GM11168 (cell line): Measurements from ENCODE around the gene HOXB5.

Experiments
- in situ Hi-C: fragments of 300-500 bp; cut with MboI; formaldehyde crosslinking; loops from one replicate; pipeline ENCODE4 v1.12.0; 2022; ENCODE audit warnings: low sequenced_read_pairs; ENCODE audit not compliant: unreplicated experiment

HOXB5 gene

DNA sequence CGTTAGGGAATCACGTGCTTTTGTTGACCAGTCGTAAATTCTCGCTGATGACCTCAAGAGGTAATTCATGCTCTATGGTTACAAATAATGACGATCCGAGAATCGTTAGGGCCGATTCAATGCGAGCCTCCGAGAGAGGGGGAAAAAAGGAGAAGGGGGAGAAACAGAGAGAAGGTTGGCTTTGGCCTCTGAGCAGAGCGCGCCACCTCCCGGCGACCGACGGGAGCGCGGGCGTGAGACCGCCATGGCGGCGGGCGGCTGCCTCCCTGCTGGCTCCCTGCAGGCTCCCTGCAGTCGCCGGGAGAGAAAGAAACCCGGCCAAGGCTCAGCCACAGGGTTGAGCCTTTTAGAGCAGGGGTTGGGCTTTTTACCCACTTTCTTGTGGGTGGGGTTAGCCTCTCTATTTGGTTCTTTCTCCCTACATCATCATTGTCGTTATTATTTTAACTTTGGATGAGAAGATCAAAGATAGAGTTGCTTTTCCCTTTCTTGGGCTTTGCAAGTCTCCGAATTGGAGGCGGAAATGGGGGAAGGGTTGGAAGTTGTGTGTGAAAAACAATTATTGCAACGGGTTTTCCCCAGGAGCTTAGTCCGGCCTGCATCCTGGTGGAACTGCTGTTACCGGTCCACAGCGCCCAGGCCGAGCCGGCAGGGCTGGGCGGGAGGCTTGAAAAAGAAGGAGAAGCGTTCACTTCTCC, 410 bp upstream of the HOXB5 start:
- in situ Hi-C loops: no loop called here

DNA sequence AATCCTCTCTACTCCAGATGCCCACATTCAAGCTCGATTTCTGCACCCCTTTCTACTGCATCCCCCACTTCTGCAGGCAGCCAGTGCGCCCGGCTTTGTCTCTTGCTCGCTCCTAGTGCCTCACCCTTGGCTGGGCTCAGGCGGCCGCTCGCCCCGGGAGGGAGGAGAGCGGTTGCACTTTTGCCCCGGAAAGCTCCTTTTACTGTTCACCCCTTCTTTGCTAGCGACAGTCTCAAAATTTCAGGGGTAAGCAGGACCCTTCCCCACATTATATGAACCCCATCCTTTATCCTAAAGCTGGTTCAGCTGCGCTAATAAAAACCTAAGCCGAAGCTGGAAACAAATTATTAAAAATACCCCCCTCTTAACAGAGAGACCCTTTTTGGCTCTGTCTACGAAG, 1.0 kb downstream of the HOXB5 start:
- in situ Hi-C loops: no loop called here

DNA sequence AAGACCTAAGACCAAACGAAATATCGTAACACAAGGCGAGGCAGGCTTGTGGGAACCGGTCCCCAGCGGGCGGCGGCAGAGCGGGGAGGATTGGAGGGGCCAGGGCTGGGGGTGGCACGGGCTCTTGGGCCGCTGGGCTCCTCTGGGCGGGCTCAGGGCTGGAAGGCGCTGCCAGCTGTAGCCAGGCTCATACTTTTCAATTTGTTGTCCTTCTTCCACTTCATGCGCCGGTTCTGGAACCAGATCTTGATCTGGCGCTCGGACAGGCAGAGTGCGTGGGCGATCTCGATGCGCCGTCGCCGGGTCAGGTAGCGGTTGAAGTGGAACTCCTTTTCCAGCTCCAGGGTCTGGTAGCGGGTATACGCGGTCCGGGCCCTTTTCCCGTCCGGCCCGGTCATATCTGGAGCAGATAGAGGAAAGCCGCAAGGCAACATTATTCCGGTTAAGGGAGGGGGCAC, 1.5 kb downstream of the HOXB5 start:
- in situ Hi-C loops: no loop called here

DNA sequence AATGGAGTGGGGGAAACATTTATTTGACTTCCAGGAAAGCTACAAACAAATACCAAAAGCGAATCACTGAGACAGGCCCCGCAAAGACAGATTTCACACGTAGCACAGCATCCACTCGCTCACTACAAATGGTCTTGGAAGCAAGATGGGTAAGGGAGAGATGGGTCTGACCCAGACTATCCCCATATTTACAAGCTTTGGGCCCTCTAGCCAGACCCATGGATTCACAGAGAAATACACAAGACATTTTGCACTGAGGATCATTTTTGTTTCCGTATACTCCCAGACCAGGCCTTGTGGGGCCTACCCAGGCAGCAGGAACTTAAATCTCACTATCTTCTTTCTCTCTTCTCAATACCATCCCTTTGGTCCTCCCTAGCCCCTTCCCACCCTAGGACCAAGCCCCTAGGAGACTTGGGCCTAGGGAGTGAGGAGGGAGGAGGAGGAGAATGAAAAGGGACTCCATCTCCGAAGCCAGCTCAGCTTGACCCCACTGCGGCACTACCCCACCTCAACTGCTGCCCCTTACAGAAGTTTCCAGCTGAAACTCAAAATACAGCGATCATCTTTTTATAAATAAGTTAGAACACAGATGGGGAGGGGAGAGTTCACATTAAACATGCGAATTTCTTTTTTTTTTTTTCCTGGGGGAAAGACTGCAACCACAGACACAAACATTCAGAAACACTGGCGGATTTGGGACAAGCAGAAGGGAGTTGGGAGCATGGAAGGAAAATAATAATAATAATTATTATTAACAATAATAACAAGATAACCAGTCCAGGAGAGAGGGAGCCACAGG, 2.1 kb downstream of the HOXB5 start:
- in situ Hi-C loops: no loop called here

DNA sequence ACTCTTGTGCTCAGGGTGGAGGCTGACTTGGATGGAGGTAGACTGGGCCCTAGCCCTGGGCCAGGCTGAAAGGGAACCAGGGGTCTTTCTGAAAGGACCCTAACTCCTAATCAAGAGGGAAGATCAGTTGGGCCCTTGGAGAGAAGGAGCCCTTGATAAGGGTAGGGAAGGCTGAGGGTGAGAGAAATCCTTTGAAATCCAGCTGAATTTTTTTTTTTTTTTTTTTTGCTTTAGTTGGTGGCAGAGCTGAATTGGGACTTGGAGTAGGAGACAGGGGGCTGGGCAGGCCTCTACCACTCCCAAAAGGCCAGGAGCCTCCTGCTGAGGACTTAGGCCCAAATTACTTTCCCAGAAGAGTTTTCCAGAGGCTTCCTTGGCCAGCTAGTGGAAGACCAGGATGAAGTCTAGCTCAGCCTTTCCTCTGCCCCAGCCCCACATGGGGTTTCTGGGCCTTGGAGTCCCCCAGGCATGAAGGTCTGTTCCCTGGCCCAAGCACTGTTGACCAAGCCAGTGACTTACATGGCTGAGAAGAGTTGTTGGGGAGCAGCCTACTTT, 2.9 kb downstream of the HOXB5 start:
- in situ Hi-C loops: no loop called here

DNA sequence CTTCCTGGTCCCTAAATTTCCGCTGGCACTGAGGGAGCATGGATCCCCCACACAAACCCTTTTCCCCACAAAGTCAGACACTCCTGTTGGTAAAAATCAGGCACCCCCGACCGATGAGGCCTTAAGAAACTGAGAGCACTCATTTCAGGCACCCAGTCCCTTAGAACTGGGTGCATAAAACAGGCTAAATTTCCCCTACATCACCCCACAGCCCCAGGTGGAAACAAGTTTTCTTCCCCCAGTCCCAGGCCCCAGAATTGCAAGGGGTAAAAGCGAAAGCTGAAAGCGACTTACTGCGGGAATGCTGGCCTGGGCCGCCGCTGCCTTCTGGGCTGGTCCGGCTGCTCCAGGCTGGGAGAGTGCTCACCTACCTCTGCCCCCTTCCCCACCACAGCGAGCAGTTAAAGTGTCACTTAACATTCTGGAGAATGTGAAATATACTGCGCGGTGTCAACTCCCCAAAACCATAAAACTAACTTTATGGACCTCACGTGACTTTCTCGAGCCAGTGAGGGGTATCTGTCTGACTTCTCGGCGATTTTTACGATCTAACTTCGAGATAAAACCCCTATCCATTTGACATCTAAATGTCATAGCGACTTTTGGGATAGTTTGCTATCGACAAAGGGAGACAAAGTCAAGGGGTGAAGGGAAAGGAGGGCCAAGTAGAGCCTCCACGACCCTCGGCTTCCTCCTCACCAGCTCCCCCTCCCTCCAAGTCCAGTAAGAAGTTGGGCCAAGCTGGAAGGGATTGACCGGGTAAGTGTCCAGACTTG, 3.6 kb downstream of the HOXB5 start, which contains the start of gene HOXB3:
Gene HOXB3, minus strand, starts transcription at position 411 of the 776 bp plus-strand sequence. CDS start 37,767 bp downstream, outside the sequence.
- in situ Hi-C loops: no loop called here

DNA sequence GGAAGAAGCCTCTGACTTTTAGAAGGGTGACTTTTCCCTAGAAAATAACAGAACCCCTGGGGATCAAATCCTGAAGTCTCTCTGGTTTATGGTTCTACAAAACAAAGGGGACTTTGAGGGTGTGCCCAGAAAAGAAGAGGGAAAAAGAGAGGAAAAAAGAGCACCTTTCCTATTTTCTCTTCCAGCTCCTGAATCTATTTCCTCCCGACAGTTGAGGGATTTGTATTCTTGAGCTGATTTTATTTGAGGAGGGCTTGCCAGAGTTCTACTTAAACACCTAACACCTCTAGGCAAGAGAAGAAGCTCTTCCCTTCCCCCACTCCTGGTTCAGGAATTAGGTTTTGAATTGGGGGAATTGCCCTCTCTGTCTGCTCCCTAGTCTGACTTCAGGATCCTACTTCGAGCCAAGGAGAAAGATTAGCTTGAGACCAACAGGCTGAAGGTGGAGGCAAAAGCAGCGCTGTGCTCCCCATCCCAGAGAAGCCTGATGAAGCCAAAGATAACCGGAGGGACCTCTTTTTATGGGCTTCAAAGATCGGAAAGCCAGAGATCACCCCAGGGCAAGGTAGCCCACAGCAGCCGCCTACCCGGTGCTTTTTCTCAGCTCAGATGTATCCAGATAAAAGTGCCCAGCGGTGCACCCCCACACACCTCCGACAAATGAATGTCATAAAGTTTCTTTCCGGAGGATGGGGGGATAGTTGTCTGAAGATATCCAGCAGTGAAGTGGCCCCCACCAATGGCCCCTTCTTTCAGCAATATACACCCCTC, 4.3 kb downstream of the HOXB5 start:
- in situ Hi-C loops: no loop called here

DNA sequence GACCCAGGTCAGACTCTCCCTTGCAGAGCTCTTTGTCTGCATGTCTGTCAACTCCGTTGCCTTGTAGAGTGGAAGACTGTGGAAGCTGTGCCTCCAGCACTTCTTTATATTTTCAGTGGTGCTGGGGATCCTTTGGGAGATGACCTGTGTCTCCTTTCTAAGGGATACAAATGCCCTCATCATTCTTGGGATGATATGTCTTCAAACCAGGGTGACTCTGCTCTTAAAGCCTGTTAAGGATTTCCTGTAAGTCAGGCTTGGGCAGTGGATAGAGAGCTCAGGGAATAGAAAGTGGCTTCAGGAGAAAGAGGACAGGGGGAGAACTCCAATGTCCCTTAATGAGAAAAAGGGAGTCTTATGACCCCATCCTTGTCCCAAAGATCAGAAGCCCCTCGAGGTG, 5.1 kb downstream of the HOXB5 start:
- in situ Hi-C loops: no loop called here

DNA sequence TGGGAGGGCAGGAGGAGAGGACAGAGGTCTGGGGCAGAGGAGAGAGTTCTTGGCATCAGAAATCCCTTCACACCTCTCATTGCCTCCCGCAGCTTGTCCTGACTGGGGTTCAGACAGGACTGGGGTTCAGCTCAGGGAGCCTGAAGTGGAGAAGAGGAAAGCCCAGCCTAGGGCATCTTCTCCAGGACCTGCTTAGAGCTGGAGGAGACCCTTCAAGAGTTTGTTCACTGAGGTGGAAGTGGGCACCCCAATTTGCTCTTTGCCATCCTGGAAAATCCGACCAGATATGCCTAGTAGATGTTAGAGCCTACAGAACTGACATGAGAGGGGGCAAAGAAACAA, 5.5 kb downstream of the HOXB5 start:
- in situ Hi-C loops: no loop called here

DNA sequence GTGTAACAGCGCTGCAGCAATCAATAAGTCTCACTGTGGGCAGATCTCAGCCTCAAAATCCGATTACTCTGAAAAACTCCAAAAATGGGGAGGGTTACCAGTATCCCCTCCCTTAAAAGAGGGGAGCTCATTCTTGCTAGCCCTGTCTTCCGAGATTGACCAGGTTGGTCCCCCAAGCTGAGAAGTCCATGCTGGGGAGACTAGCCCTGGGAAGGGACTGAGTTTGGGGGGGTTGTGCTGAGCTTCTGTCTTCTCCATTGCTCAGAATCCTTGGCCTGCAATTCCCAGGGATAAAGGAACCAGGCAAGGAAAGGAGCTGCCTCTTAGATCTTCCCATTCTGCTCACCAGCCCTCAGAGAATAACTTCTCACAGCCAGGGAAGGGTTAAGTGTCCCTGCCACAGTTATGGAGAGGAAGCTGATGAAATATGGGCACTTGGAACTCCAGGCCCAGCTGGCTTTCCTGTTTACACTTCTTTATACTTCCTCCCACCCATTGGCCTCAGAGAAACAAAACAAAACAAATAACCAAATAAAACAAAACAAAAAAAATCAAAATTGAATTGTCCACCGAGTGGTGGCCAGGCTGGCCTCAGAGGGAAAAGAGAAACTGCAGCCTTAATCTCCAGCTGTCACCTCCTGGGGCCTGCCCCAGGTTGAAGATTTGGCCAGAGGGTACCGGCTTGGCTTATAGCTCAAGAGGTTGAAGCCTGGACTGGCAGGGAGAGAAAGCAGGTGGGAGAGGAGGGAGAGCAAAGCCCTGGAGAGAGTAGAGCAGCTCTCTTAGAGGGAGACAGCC, 6.1 kb downstream of the HOXB5 start:
- in situ Hi-C loops: no loop called here

DNA sequence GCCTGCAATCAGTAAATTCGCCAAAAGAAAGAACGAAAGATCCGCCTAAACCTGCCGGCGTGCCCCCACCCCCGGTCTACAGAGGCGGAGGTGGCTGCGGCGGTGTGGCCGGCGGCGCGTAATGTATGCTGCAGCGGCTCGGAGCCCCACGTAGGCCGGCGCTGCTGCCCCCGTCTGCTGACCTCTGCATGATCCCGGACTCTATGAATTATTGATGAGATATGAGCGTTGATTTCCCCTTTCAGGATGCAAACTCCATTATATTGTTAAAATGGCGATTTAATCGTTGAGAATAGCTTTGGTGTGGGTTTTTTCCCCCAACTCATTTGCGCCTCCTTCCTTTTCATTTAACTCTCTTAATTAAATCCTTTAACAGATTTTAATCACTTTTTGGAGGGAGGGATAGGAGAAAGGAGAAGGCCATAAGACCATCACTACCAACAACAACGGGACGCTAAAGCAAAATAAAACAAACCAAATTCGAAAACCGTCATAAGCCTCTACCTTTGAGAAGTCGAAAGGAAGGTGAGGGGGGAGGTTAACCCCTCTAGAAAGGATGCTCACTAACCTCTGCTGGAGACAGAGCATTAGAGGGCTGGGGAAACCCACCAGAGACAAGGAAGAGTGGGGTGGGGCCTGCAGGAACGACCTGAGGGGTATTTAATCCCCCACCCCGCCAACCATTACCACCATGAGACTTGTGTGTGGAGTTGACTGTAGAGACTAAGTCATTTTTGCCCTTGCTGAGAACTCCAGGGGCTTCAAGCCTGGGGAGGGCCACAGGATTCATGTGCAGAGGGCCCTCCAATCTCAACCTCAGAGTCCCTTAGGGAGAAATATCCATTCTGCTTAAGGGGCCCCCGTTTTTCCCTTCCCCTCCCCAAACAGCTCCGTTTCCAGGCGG, 7.0 kb downstream of the HOXB5 start:
- in situ Hi-C loops: no loop called here

DNA sequence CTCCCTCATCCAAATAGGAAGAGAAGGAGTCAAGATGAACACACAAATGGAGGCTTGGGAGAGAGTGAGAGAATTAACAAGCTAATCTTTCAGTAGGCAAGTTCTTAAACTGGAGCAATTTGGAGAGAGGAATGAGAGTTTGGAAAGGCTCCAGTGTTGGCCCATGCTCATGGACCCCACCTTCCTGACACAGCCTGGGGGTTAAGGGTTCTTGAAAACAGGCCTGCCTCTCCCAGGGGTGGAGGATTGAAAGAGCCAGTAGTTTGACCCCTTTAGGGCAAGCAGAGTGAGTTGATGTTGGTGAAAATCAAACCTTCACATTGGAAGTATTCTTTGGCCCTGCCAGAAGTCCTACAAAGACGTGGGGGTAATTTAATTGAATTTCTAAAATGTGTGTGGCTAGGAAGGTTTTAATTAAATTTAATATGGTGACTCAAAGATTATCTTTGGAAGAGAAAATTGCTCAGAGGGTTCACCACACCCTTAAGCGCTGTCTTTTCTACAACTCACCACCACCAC, 9.3 kb downstream of the HOXB5 start:
- in situ Hi-C loops: no loop called here

DNA sequence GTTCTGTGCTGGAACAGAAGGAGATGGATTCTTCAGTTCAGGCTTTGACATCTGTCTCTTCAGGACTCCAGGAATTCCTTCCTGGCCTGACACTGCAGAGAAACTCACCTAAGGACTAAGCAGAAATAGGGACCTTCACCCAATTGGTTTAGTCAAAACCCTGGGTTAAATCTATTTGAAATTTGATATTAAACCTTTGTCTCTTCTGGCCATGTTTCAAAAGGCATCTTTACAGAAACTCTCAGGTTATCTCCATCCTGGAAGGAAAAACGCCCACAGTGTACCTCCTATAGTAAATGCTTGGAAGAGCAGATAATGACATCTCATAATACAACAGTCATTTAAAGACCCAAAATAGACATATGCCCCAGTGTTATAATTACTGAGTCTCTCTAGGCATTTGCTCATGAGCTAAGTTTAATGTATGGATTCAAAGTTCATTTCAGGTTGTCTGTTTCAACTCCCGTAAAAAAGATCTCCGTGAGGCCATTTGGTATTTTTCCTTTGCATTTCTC, 9.8 kb downstream of the HOXB5 start:
- in situ Hi-C loops: no loop called here

DNA sequence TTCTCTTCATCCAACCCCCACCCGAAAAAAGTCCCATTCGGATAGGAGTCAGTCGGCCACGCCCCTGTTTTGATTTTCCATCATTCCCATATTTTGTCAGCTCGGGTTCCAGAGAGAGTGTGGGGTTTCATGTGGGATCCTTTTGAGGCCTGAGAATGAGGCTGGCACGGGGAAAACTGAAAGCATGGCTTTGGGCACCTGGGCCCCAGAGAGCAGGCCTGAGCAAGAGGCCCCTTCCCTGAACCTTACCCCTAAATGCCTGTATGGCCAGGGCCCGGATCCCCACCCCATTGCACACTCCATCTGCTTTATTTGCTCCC, 10.9 kb downstream of the HOXB5 start:
- in situ Hi-C loops: no loop called here

DNA sequence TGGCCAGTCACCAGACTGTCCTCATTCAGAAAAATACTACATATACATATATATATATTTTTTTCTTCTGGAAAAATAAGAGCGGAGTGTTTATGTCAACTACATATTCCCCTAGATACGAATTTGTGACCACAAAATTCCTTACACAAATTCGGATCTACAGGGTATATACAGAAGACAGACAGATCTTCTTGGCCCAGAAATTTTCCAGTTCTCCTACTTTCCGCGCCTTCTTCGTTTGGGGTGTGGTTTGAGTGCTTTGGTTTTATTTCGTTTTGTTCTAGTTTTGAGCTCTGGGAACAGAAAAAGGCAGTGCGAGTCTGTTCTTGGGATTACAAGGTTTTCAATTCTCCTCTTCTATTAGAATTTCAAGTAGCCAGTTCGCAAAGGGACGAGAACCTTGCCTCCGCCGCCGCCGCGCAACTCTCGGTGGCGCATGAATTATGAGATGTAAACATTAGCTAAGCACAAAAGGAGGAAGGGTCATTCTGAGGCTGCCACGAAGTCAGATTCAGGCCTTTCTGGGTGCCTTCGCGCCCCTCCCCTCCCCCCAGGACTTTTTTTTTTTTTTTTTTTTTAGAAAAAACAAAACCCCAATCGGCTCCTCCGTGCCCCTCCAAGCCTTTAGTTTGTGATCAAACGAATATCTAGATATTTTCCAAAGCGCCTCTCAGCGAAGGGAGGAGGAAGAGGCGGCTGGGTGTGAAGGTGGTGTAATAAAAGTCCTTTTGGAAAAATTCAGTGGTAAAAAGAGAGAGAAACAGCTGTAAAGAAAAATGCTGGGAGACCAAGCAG, 13.6 kb downstream of the HOXB5 start:
- in situ Hi-C loops: no loop called here

DNA sequence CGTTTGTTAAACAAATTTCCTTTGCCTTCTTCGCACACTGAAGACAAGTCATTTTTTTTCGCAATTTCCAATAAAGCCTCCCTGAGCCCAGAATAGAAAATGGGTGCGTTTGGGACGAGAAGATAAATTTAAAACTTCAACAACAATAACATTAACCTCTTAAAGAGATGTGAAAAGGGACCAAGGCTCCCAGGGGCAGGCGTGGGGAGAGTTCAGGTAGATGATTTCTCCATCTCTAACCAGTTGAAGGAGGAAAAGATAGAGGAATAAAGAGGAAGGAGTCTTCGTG, 14.2 kb downstream of the HOXB5 start:
- in situ Hi-C loops: no loop called here
